HepG2 (cell line): ENCODE results near the gene SS18L1. TPM values are rescaled to one million over a fixed set of nuclear protein-coding genes. Genes with fewer than 3 reads are reported as not detected.
A peak's percentile ranks its signal among the peaks of the same experiment; 100 is the strongest.

Experiments
- ATF3 ChIP-seq: sonication (generic); formaldehyde crosslinking; IDR thresholded peaks from 2 replicates; pipeline ENCODE4 v1.4.0; 2020; ENCODE audit warnings: missing genetic modification reagents
- ATM ChIP-seq: fragments of 450-650 bp; IDR thresholded peaks from 2 replicates; pipeline ENCODE4 v1.7.1; 2017; ENCODE audit warnings: mild to moderate bottlenecking, borderline replicate concordance
- DDIT3 ChIP-seq: sonication (generic); formaldehyde crosslinking; IDR thresholded peaks from 2 replicates; pipeline ENCODE4 v1.4.0; 2020; ENCODE audit warnings: mild to moderate bottlenecking, missing genetic modification reagents
- E2F1 ChIP-seq: sonication (generic); formaldehyde crosslinking; IDR thresholded peaks from 2 replicates; pipeline ENCODE4 v1.5.0; 2020; ENCODE audit warnings: missing genetic modification reagents
- EHMT2 ChIP-seq: fragments of 200-600 bp; sonication (generic); IDR thresholded peaks from 2 replicates; pipeline ENCODE4 v1.7.0; 2017; ENCODE audit warnings: antibody characterized with exemption, low read depth, low read length, borderline replicate concordance
- ETV6 ChIP-seq: sonication (generic); formaldehyde crosslinking; conservative IDR thresholded peaks from 2 replicates; pipeline ENCODE4 v1.4.0; 2020; ENCODE audit warnings: missing genetic modification reagents
- FOSL1 ChIP-seq: sonication (generic); formaldehyde crosslinking; IDR thresholded peaks from 2 replicates; pipeline ENCODE4 v1.9.0; 2021; ENCODE audit warnings: missing genetic modification reagents, borderline replicate concordance
- GABPB1 ChIP-seq: IDR thresholded peaks from 2 replicates; pipeline ENCODE4 v1.6.1; 2016; ENCODE audit warnings: mild to moderate bottlenecking, missing genetic modification reagents, moderate library complexity, missing compliant biosample characterization
- GLI4 ChIP-seq: sonication (generic); formaldehyde crosslinking; IDR thresholded peaks from 2 replicates; pipeline ENCODE4 v1.5.1; 2020; ENCODE audit warnings: missing genetic modification reagents, mild to moderate bottlenecking, moderate library complexity, borderline replicate concordance
- IRF9 ChIP-seq: sonication (generic); formaldehyde crosslinking; IDR thresholded peaks from 2 replicates; pipeline ENCODE4 v1.8.0; 2022; ENCODE audit warnings: missing genetic modification reagents, mild to moderate bottlenecking, borderline replicate concordance
- KDM1A ChIP-seq: IDR thresholded peaks from 2 replicates; pipeline ENCODE4 v1.6.1; 2016; ENCODE audit warnings: missing compliant biosample characterization
- MAF1 ChIP-seq: sonication (generic); formaldehyde crosslinking; IDR thresholded peaks from 2 replicates; pipeline ENCODE4 v1.5.0; 2020; ENCODE audit warnings: missing genetic modification reagents, borderline replicate concordance
- NFATC3 ChIP-seq: sonication (generic); formaldehyde crosslinking; IDR thresholded peaks from 2 replicates; pipeline ENCODE4 v1.5.1; 2020; ENCODE audit warnings: mild to moderate bottlenecking, missing genetic modification reagents
- NRL ChIP-seq: sonication (generic); formaldehyde crosslinking; IDR thresholded peaks from 2 replicates; pipeline ENCODE4 v1.5.0; 2020; ENCODE audit warnings: missing genetic modification reagents, mild to moderate bottlenecking, moderate library complexity, borderline replicate concordance
- SAFB2 ChIP-seq: sonication (generic); formaldehyde crosslinking; IDR thresholded peaks from 2 replicates; pipeline ENCODE4 v1.5.1; 2020; ENCODE audit warnings: missing genetic modification reagents, low read depth, mild to moderate bottlenecking, borderline replicate concordance
- SKIL ChIP-seq: sonication (generic); formaldehyde crosslinking; IDR thresholded peaks from 2 replicates; pipeline ENCODE4 v1.8.0; 2022; ENCODE audit warnings: missing genetic modification reagents, mild to moderate bottlenecking, moderate library complexity, borderline replicate concordance
- XRCC5 ChIP-seq: fragments of 200-400 bp; formaldehyde crosslinking; optimal IDR thresholded peaks from 2 replicates; pipeline ENCODE3; 2017; ENCODE audit warnings: mild to moderate bottlenecking, low read length
- ZNF501 ChIP-seq: sonication (generic); formaldehyde crosslinking; IDR thresholded peaks from 2 replicates; pipeline ENCODE4 v1.5.1; 2020; ENCODE audit warnings: mild to moderate bottlenecking, moderate library complexity, missing genetic modification reagents
- polyA plus RNA-seq, 8 experiments: library from polyadenylated mRNA; depleted of rRNA in 3 of 8; stranded (reverse) in 7 of 8; unstranded in 1 of 8; fragments of >200 nt; fragmentation: Illumina TruSeq in 4 of 8; extraction: Trizol in 4 of 8; gene quantifications; 2 replicates each; pipeline versions ENCODE4 v1.2.1 to v1.2.3, GENCODE V29; 2011 to 2016; ENCODE audit warnings: low read depth in 4 of 8, missing spikeins in 1 of 8, mixed read lengths in 1 of 8; ENCODE audit not compliant: insufficient read depth in 1 of 8
- total RNA-seq, 5 experiments: library from RNA; depleted of rRNA; stranded (reverse); fragments of >200 nt; fragmentation: Illumina TruSeq; extraction: Trizol; gene quantifications; 2 replicates each; pipeline ENCODE4 v1.2.3, GENCODE V29; 2016; ENCODE audit warnings: low read depth in 1 of 5

Gene SS18L1
- total and polyA plus RNA-seq, 2 of the 13 experiments (the other 11 are each of a cell fraction or from before 2014, with no cell fraction given): 17.8 to 27.6 TPM

- peak; percentile 61; the same call in 1 of the 2 replicates for TF ChIP-seq IRF9 (CRISPR knock-in tag)
- peak; percentile 97 for TF ChIP-seq ETV6 (CRISPR knock-in tag)
- TF ChIP-seq NFATC3 (CRISPR knock-in tag): no peak
- TF ChIP-seq DDIT3 (CRISPR knock-in tag): no peak
- TF ChIP-seq ZNF501 (CRISPR knock-in tag): no peak
- TF ChIP-seq EHMT2: no peak
- no peak for TF ChIP-seq E2F1 (CRISPR knock-in tag)
- TF ChIP-seq XRCC5: peak; percentile 50
- TF ChIP-seq GLI4: peak; percentile 73; the same call in 1 of the 2 replicates
- no peak for TF ChIP-seq FOSL1 (CRISPR knock-in tag)
- 0 out of 2 replicates have a peak, but pooled peaks have one; percentile 13 for TF ChIP-seq KDM1A (CRISPR knock-in tag)
- TF ChIP-seq SAFB2: peak; percentile 82
- TF ChIP-seq NRL: no peak
- no peak for TF ChIP-seq MAF1 (CRISPR knock-in tag)
- TF ChIP-seq SKIL (CRISPR knock-in tag): peak; percentile 42; the same call in 1 of the 2 replicates
- peak; percentile 84; the same call in 1 of the 2 replicates for TF ChIP-seq GABPB1 (CRISPR knock-in tag)
- TF ChIP-seq ATF3 (CRISPR knock-in tag): peak; percentile 55; the same call in 1 of the 2 replicates
- TF ChIP-seq ATM: no peak
Measured at GRCh38 chr20:62143081-62143956, at the start of gene SS18L1, which contains the start of gene PSMA7 (continued).
